Measurements from ENCODE around the gene TM4SF1. TPM values are rescaled to one million over a fixed set of nuclear protein-coding genes. Genes with fewer than 3 reads are reported as not detected.

TM4SF1 gene
- total RNA-seq, 1 donor = 0.84 TPM

GRCh38 chr3:149401926-149402310, 24.5 kb upstream of the TM4SF1 start:
- Histone ChIP-seq H3K4me1 (ENCODE audit: insufficient read depth, low read length) (no peaks in the 10 kb centered on the region), H3K4me3 (ENCODE audit: low read length) (no peak overlapping the region), H3K9me3 (ENCODE audit: low read depth, low read length) (no peaks in the 10 kb centered on the region), H3K27me3 (ENCODE audit: insufficient read depth, low read length) (peaks cover 5% of the 10 kb centered on the region)

- Histone ChIP-seq H3K4me1 (ENCODE audit: insufficient read depth, low read length) (no peaks in the 10 kb centered on the region), H3K27me3 (ENCODE audit: insufficient read depth, low read length) (peaks cover 5% of the 10 kb centered on the region), H3K9me3 (ENCODE audit: low read depth, low read length) (no peaks in the 10 kb centered on the region), H3K4me3 (ENCODE audit: low read length) (no peak overlapping the region)
Measured at GRCh38 chr3:149401212-149401925, 23.9 kb upstream of the TM4SF1 start.

- Histone ChIP-seq H3K27me3 (ENCODE audit: insufficient read depth, low read length) (peaks cover 5% of the 10 kb centered on the region), H3K4me1 (ENCODE audit: insufficient read depth, low read length) (no peaks in the 10 kb centered on the region), H3K4me3 (ENCODE audit: low read length) (no peak overlapping the region), H3K9me3 (ENCODE audit: low read depth, low read length) (no peaks in the 10 kb centered on the region)
Measured at GRCh38 chr3:149400645-149401044, 23.2 kb upstream of the TM4SF1 start.

GRCh38 chr3:149398296-149398695, 20.8 kb upstream of the TM4SF1 start:
- no peaks in the 10 kb centered on the region for H3K4me1 ChIP-seq (ENCODE audit: insufficient read depth, low read length)
- peaks cover 3% of the 10 kb centered on the region for H3K27me3 ChIP-seq (ENCODE audit: insufficient read depth, low read length)
- no peaks in the 10 kb centered on the region for H3K9me3 ChIP-seq (ENCODE audit: low read depth, low read length)
- no peak overlapping the region for H3K4me3 ChIP-seq (ENCODE audit: low read length)

- Histone ChIP-seq H3K4me3 (ENCODE audit: low read length) (no peak overlapping the region), H3K9me3 (ENCODE audit: low read depth, low read length) (no peaks in the 10 kb centered on the region), H3K27me3 (ENCODE audit: insufficient read depth, low read length) (peaks cover 3% of the 10 kb centered on the region), H3K4me1 (ENCODE audit: insufficient read depth, low read length) (no peaks in the 10 kb centered on the region)
Measured at GRCh38 chr3:149397528-149397927, 20.1 kb upstream of the TM4SF1 start.

- H3K4me3 ChIP-seq (ENCODE audit: low read length) = no peak overlapping the region
- H3K27me3 ChIP-seq (ENCODE audit: insufficient read depth, low read length) = peaks cover 3% of the 10 kb centered on the region
- H3K9me3 ChIP-seq (ENCODE audit: low read depth, low read length) = no peaks in the 10 kb centered on the region
- no peaks in the 10 kb centered on the region for H3K4me1 ChIP-seq (ENCODE audit: insufficient read depth, low read length)
Measured at GRCh38 chr3:149396476-149396875, 19.0 kb upstream of the TM4SF1 start.

GRCh38 chr3:149395107-149396089, 17.9 kb upstream of the TM4SF1 start:
- Histone ChIP-seq H3K4me3 (ENCODE audit: low read length) (no peak overlapping the region), H3K4me1 (ENCODE audit: insufficient read depth, low read length) (no peaks in the 10 kb centered on the region), H3K27me3 (ENCODE audit: insufficient read depth, low read length) (no peaks in the 10 kb centered on the region), H3K9me3 (ENCODE audit: low read depth, low read length) (no peaks in the 10 kb centered on the region)

GRCh38 chr3:149393345-149394160, 16.1 kb upstream of the TM4SF1 start:
- Histone ChIP-seq H3K4me3 (ENCODE audit: low read length) (no peak overlapping the region), H3K27me3 (ENCODE audit: insufficient read depth, low read length) (no peaks in the 10 kb centered on the region), H3K4me1 (ENCODE audit: insufficient read depth, low read length) (no peaks in the 10 kb centered on the region), H3K9me3 (ENCODE audit: low read depth, low read length) (no peaks in the 10 kb centered on the region)

GRCh38 chr3:149391960-149392359, 14.5 kb upstream of the TM4SF1 start:
- Histone ChIP-seq H3K4me3 (ENCODE audit: low read length) (no peak overlapping the region), H3K27me3 (ENCODE audit: insufficient read depth, low read length) (no peaks in the 10 kb centered on the region), H3K9me3 (ENCODE audit: low read depth, low read length) (no peaks in the 10 kb centered on the region), H3K4me1 (ENCODE audit: insufficient read depth, low read length) (no peaks in the 10 kb centered on the region)

GRCh38 chr3:149390772-149391212, 13.3 kb upstream of the TM4SF1 start:
- H3K27me3 ChIP-seq (ENCODE audit: insufficient read depth, low read length) = no peaks in the 10 kb centered on the region

GRCh38 chr3:149390294-149390693, 12.8 kb upstream of the TM4SF1 start:
- no peaks in the 10 kb centered on the region for H3K4me1 ChIP-seq (ENCODE audit: insufficient read depth, low read length)
- no peaks in the 10 kb centered on the region for H3K27me3 ChIP-seq (ENCODE audit: insufficient read depth, low read length)
- H3K9me3 ChIP-seq (ENCODE audit: low read depth, low read length) = no peaks in the 10 kb centered on the region
- H3K4me3 ChIP-seq (ENCODE audit: low read length) = no peak overlapping the region

More at GRCh38 chr3:149390772-149391212, 13.3 kb upstream of the TM4SF1 start:
- Histone ChIP-seq H3K4me1 (ENCODE audit: insufficient read depth, low read length) (no peaks in the 10 kb centered on the region), H3K4me3 (ENCODE audit: low read length) (no peak overlapping the region), H3K9me3 (ENCODE audit: low read depth, low read length) (no peaks in the 10 kb centered on the region)

GRCh38 chr3:149388531-149389417, 11.3 kb upstream of the TM4SF1 start:
- no peak overlapping the region for H3K4me3 ChIP-seq (ENCODE audit: low read length)

GRCh38 chr3:149388001-149388440, 10.6 kb upstream of the TM4SF1 start:
- H3K27me3 ChIP-seq (ENCODE audit: insufficient read depth, low read length) = no peaks in the 10 kb centered on the region
- no peak overlapping the region for H3K4me3 ChIP-seq (ENCODE audit: low read length)
- H3K9me3 ChIP-seq (ENCODE audit: low read depth, low read length) = no peaks in the 10 kb centered on the region
- no peaks in the 10 kb centered on the region for H3K4me1 ChIP-seq (ENCODE audit: insufficient read depth, low read length)

More at GRCh38 chr3:149388531-149389417, 11.3 kb upstream of the TM4SF1 start:
- Histone ChIP-seq H3K4me1 (ENCODE audit: insufficient read depth, low read length) (no peaks in the 10 kb centered on the region), H3K27me3 (ENCODE audit: insufficient read depth, low read length) (no peaks in the 10 kb centered on the region), H3K9me3 (ENCODE audit: low read depth, low read length) (no peaks in the 10 kb centered on the region)

- no peaks in the 10 kb centered on the region for H3K4me1 ChIP-seq (ENCODE audit: insufficient read depth, low read length)
- no peaks in the 10 kb centered on the region for H3K27me3 ChIP-seq (ENCODE audit: insufficient read depth, low read length)
- H3K9me3 ChIP-seq (ENCODE audit: low read depth, low read length) = no peaks in the 10 kb centered on the region
- H3K4me3 ChIP-seq (ENCODE audit: low read length) = no peak overlapping the region
Measured at GRCh38 chr3:149386299-149386606, 8.8 kb upstream of the TM4SF1 start.

Measured in mononuclear cell (primary cell).